Esophagus muscularis mucosa (tissue), 3 donors: ENCODE measurements around the gene ATP11C.

Experiments
- CTCF ChIP-seq, 3 experiments: fragments of 200-600 bp in 2 of 3; fragments of 450-650 bp in 1 of 3; sonication (generic) in 2 of 3; IDR thresholded peaks; one replicate each; pipeline ENCODE4 v1.5.1; 2017 to 2019; ENCODE audit warnings: antibody characterized with exemption in 3 of 3, mild to moderate bottlenecking in 2 of 3, moderate library complexity in 1 of 3
- POLR2A ChIP-seq: fragments of 450-650 bp; IDR thresholded peaks from one replicate; pipeline ENCODE4 v1.6.1; 2017; ENCODE audit warnings: antibody characterized with exemption, moderate library complexity, mild to moderate bottlenecking, low read depth

DNA sequence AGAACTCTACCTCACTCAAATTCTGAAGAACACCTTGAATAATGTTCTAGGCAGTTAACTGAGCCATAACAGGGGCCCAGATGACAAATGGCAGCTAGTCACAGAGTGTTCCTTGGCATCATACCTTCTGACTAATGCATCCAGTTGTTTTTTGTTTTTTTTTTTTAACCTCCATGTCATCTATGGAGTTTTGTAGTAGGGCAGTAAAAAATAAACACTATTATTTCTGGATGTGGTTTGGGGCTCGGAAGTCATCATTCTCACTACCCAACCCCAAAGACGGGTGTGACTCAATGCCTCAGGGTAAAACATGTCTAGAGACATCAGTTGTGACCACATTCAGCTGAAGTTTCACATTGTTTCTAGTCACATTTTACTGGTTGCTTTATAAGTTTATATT lies 193.7 kb downstream of the ATP11C start:
- TF ChIP-seq POLR2A (no peak), CTCF (IDR thresholded peaks at IDR 0.05) (no peak)
